HG03196 (cell line): Measurements from ENCODE around the gene SEMA7A.

Source experiments
- ATAC-seq: cut with Tn5 transposase; IDR thresholded peaks from one replicate; pipeline ENCODE4 v1.9.1; 2021; ENCODE audit not compliant: unreplicated experiment

The SEMA7A gene

GRCh38 chr15:74389241-74390048, 44.3 kb downstream of the SEMA7A start:
- no peak for ATAC-seq

GRCh38 chr15:74388363-74388951, 45.3 kb downstream of the SEMA7A start:
- no peak for ATAC-seq

- no peak for ATAC-seq
These were observed 46.0 kb downstream of the SEMA7A start for GRCh38 chr15:74387621-74388362.

- no peak for ATAC-seq
These were observed 46.6 kb downstream of the SEMA7A start for GRCh38 chr15:74387141-74387541.

GRCh38 chr15:74386496-74387140, 47.1 kb downstream of the SEMA7A start:
- ATAC-seq = no peak

- ATAC-seq = no peak
These were observed 48.0 kb downstream of the SEMA7A start for GRCh38 chr15:74385733-74386132.

GRCh38 chr15:74384881-74385643, 48.7 kb downstream of the SEMA7A start:
- peak; percentile 42 for ATAC-seq

- no peak for ATAC-seq
These were observed 49.2 kb downstream of the SEMA7A start for GRCh38 chr15:74384566-74384880.

- peak; percentile 45 for ATAC-seq
These were observed 49.8 kb downstream of the SEMA7A start for GRCh38 chr15:74383695-74384565.

- ATAC-seq = peak; percentile 6
These were observed 50.5 kb downstream of the SEMA7A start for GRCh38 chr15:74383286-74383685.

- ATAC-seq = peak; percentile 31
These were observed 51.5 kb downstream of the SEMA7A start for GRCh38 chr15:74382004-74382816.

- ATAC-seq = no peak
These were observed 52.3 kb downstream of the SEMA7A start for GRCh38 chr15:74381481-74381880.

GRCh38 chr15:74381190-74381453, 52.6 kb downstream of the SEMA7A start:
- no peak for ATAC-seq

GRCh38 chr15:74380361-74381189, 53.2 kb downstream of the SEMA7A start:
- ATAC-seq = no peak

- no peak for ATAC-seq
These were observed 54.9 kb downstream of the SEMA7A start for GRCh38 chr15:74378848-74379247.

- no peak for ATAC-seq
These were observed 55.7 kb downstream of the SEMA7A start for GRCh38 chr15:74377831-74378766.

- ATAC-seq = no peak
These were observed 56.8 kb downstream of the SEMA7A start for GRCh38 chr15:74376825-74377581.
